A673 (cell line): Measurements from ENCODE around the gene ARHGAP24.

Experiments
- CTCF ChIP-seq: fragments of 300-800, 200-600 bp; sonication (generic); conservative IDR thresholded peaks from 2 replicates; pipeline ENCODE4 v1.5.1; 2017; ENCODE audit warnings: low read depth, mild to moderate bottlenecking, antibody characterized with exemption, low read length, moderate library complexity, mixed read lengths
- EZH2 ChIP-seq: fragments of 200-600 bp; sonication (generic); IDR thresholded peaks from 2 replicates; pipeline ENCODE4 v1.6.1; 2017; ENCODE audit warnings: borderline replicate concordance, low read depth, mild to moderate bottlenecking, mixed read lengths, antibody characterized with exemption, low read length; ENCODE audit not compliant: poor library complexity, severe bottlenecking

GRCh38 chr4:85808104-85808503 lies 333.2 kb downstream of the ARHGAP24 start:
- TF ChIP-seq CTCF (no peak), EZH2 (no peak)
